Loucy (cell line): ENCODE data around the gene FGA.

Experiments used
- H2AFZ ChIP-seq: fragments of 200-600 bp; sonication (generic); 2 replicates; pipeline ENCODE4 v1.6.0; 2016; ENCODE audit warnings: antibody characterized with exemption, mild to moderate bottlenecking, low read length, moderate library complexity
- H3F3A ChIP-seq: fragments of 200-600 bp; 2 replicates; pipeline ENCODE4 v1.6.0; 2016; ENCODE audit warnings: antibody characterized with exemption, low read depth, mild to moderate bottlenecking
- H3K27me3 ChIP-seq: fragments of 200-600 bp; sonication (generic); 2 replicates; pipeline ENCODE4 v1.6.1; 2014; ENCODE audit warnings: low read length, mild to moderate bottlenecking; ENCODE audit not compliant: insufficient read depth, poor library complexity, severe bottlenecking
- H3K36me3 ChIP-seq: fragments of 200-600 bp; sonication (generic); 2 replicates; pipeline ENCODE4 v1.6.1; 2016; ENCODE audit warnings: low read length; ENCODE audit not compliant: insufficient read depth
- H3K4me1 ChIP-seq: fragments of 200-600 bp; sonication (generic); 2 replicates; pipeline ENCODE4 v1.5.1; 2014; ENCODE audit warnings: low read length, mild to moderate bottlenecking; ENCODE audit not compliant: insufficient read depth, poor library complexity, severe bottlenecking
- H3K4me2 ChIP-seq: fragments of 200-600 bp; sonication (generic); 2 replicates; pipeline ENCODE4 v1.6.0; 2014; ENCODE audit warnings: antibody characterized with exemption, low read length, low read depth, mild to moderate bottlenecking; ENCODE audit not compliant: poor library complexity, severe bottlenecking
- H3K4me3 ChIP-seq: fragments of 200-600 bp; sonication (generic); 2 replicates; pipeline ENCODE4 v1.5.1; 2014; ENCODE audit warnings: low read length, mild to moderate bottlenecking, mixed read lengths; ENCODE audit not compliant: poor library complexity, severe bottlenecking
- H3K79me2 ChIP-seq: fragments of 200-600 bp; sonication (generic); 2 replicates; pipeline ENCODE4 v1.6.1; 2014; ENCODE audit warnings: low read length; ENCODE audit not compliant: insufficient read depth
- H3K9ac ChIP-seq: fragments of 200-600 bp; sonication (generic); 2 replicates; pipeline ENCODE4 v1.6.0; 2014; ENCODE audit warnings: mild to moderate bottlenecking, low read depth, low read length, moderate library complexity; ENCODE audit not compliant: poor library complexity, severe bottlenecking
- H3K9me2 ChIP-seq: fragments of 200-600 bp; sonication (generic); replicated peaks from 2 replicates; pipeline ENCODE4 v1.6.1; 2016; ENCODE audit warnings: low read depth, low read length, mixed read lengths
- H3K9me3 ChIP-seq: fragments of 200-600 bp; sonication (generic); 2 replicates; pipeline ENCODE4 v1.6.1; 2014; ENCODE audit warnings: mild to moderate bottlenecking, antibody characterized with exemption, low read length, low read depth; ENCODE audit not compliant: insufficient read depth
- H4K20me1 ChIP-seq: fragments of 200-600 bp; sonication (generic); 2 replicates; pipeline ENCODE4 v1.6.0; 2014; ENCODE audit warnings: antibody characterized with exemption, low read length, mild to moderate bottlenecking; ENCODE audit not compliant: insufficient read depth, poor library complexity, severe bottlenecking
- CTCF ChIP-seq: fragments of 200-600 bp; sonication (generic); conservative IDR thresholded peaks from 2 replicates; pipeline ENCODE4 v1.5.1; 2014; ENCODE audit warnings: mild to moderate bottlenecking, antibody characterized with exemption, low read length
- EZH2phosphoT487 ChIP-seq: fragments of 200-600 bp; IDR thresholded peaks from 2 replicates; pipeline ENCODE4 v1.6.1; 2018; ENCODE audit warnings: antibody characterized with exemption, mild to moderate bottlenecking, moderate library complexity, borderline replicate concordance

The FGA gene

GRCh38 chr4:154579927-154580326 lies 10.6 kb downstream of the FGA start:
- Histone ChIP-seq H4K20me1 (no peaks in the 10 kb centered on the region), H3F3A (no peaks in the 10 kb centered on the region), H3K27me3 (no peaks in the 10 kb centered on the region), H3K79me2 (no peaks in the 10 kb centered on the region), H3K9ac (no peak overlapping the region), H3K4me1 (no peaks in the 10 kb centered on the region), H3K4me3 (no peak overlapping the region), H2AFZ (no peak overlapping the region), H3K9me2 (no peaks in the 10 kb centered on the region), H3K36me3 (no peaks in the 10 kb centered on the region), H3K9me3 (no peaks in the 10 kb centered on the region), H3K4me2 (no peak overlapping the region)
- TF ChIP-seq CTCF (no peak), EZH2phosphoT487 (no peak)

GRCh38 chr4:154578919-154579318 lies 11.6 kb downstream of the FGA start:
- Histone ChIP-seq H3K9me3 (no peaks in the 10 kb centered on the region), H4K20me1 (no peaks in the 10 kb centered on the region), H3K9me2 (no peaks in the 10 kb centered on the region), H3F3A (no peaks in the 10 kb centered on the region), H3K9ac (no peak overlapping the region), H3K4me1 (no peaks in the 10 kb centered on the region), H2AFZ (no peak overlapping the region), H3K27me3 (no peaks in the 10 kb centered on the region), H3K4me2 (no peak overlapping the region), H3K4me3 (no peak overlapping the region), H3K79me2 (no peaks in the 10 kb centered on the region), H3K36me3 (no peaks in the 10 kb centered on the region)
- no peak for TF ChIP-seq EZH2phosphoT487
- no peak for TF ChIP-seq CTCF

GRCh38 chr4:154577324-154577723 lies 13.2 kb downstream of the FGA start:
- no peaks in the 10 kb centered on the region for H3K79me2 ChIP-seq
- no peaks in the 10 kb centered on the region for H3K9me2 ChIP-seq
- H3K36me3 ChIP-seq, result no peaks in the 10 kb centered on the region
- H3F3A ChIP-seq, result no peaks in the 10 kb centered on the region
- H3K27me3 ChIP-seq, result no peaks in the 10 kb centered on the region
- no peaks in the 10 kb centered on the region for H3K4me1 ChIP-seq
- TF ChIP-seq CTCF (no peak), EZH2phosphoT487 (no peak)
- H2AFZ ChIP-seq, result no peak overlapping the region
- no peak overlapping the region for H3K9ac ChIP-seq
- H3K4me2 ChIP-seq, result no peak overlapping the region
- no peaks in the 10 kb centered on the region for H4K20me1 ChIP-seq
- no peaks in the 10 kb centered on the region for H3K9me3 ChIP-seq
- H3K4me3 ChIP-seq, result no peak overlapping the region
